Stimulated activated CD4-positive, alpha-beta T cell treated with anti-CD3 and anti-CD28 coated beads, Interleukin-15, amount 100 ng/mL, for 1 hour (primary cell): ENCODE data around the gene LRRC10B.

Experiments used
- DNase-seq, 2 donors: peaks; one replicate each; pipeline ENCODE4 v3.0.0-alpha.2; 2020; ENCODE audit warnings: low read depth in 1 of 2, low spot score in 1 of 2

LRRC10B gene

GRCh38 chr11:61486011-61486620 is 22.4 kb upstream of the LRRC10B start:
- no peak for DNase-seq

GRCh38 chr11:61486779-61487178 is 21.8 kb upstream of the LRRC10B start:
- no peak for DNase-seq

GRCh38 chr11:61487342-61488025 is 21.1 kb upstream of the LRRC10B start:
- DNase-seq = no peak

GRCh38 chr11:61488651-61489291 is 19.8 kb upstream of the LRRC10B start:
- no peak for DNase-seq

- no peak for DNase-seq
Measured at GRCh38 chr11:61489833-61490721, 18.5 kb upstream of the LRRC10B start.

- no peak for DNase-seq
Measured at GRCh38 chr11:61491736-61492395, 16.7 kb upstream of the LRRC10B start.

- DNase-seq = no peak
Measured at GRCh38 chr11:61494381-61494961, 14.1 kb upstream of the LRRC10B start.

GRCh38 chr11:61495801-61496601 is 12.5 kb upstream of the LRRC10B start:
- DNase-seq = no peak

- no peak for DNase-seq
Measured at GRCh38 chr11:61496602-61497400, 11.7 kb upstream of the LRRC10B start.

GRCh38 chr11:61497473-61497872 is 11.1 kb upstream of the LRRC10B start:
- DNase-seq = no peak

GRCh38 chr11:61497876-61498275 is 10.7 kb upstream of the LRRC10B start:
- DNase-seq = no peak

- no peak for DNase-seq
Measured at GRCh38 chr11:61498767-61499341, 9.7 kb upstream of the LRRC10B start.

GRCh38 chr11:61499816-61500491 is 8.6 kb upstream of the LRRC10B start:
- DNase-seq = no peak

GRCh38 chr11:61502522-61502921 is 6.0 kb upstream of the LRRC10B start:
- DNase-seq = no peak

- DNase-seq = no peak
Measured at GRCh38 chr11:61503135-61503770, 5.3 kb upstream of the LRRC10B start.

GRCh38 chr11:61505106-61505505 is 3.4 kb upstream of the LRRC10B start:
- no peak for DNase-seq

GRCh38 chr11:61505640-61506155 is 2.9 kb upstream of the LRRC10B start:
- DNase-seq = no peak
